ENCODE measurements around the gene CES3. TPM values are rescaled to one million over a fixed set of nuclear protein-coding genes. Genes with fewer than 3 reads are reported as not detected.

Gene CES3
- total and polyA plus RNA-seq, 4 donors = 0.19 to 28.3 (median 12.5) TPM

DNA sequence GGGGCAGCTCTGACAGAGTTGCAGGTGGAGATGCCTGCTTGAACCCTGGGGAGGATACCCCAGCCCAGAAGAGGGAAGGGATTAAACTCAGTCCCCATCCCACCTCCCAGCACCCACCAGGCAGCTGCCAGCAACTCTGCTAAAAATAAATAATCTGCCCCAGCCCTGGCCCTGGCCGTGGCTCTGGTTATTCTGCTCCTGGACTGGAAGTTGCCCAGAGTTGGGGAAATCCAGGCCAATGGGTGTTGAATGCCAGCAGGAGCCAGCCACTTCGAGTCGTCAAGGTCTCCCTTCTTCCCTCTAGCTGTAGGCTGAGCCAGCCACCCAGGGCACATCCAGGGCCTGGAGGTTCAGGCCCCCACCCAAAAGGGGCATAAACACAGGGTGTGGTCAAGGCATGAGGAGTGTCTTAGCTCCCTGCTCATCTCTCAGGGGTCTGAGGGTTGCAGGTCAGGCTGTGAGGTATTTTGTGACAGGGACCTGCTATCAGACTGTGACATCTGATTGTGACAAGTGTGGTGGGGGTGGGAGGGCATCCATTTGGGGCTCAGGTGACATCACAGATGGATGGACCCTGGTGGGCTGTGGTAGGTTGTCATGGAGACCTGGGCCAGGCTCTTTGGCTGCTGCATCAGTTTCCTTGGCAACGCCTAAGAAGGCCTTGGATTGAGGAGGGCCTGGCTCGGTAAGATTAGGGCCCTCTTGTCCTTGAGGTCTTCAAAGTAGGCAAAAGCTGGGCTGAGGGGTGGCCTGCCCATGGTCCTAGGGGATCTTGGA is 34.7 kb upstream of the CES3 start (continued):
- TF ChIP-seq YY1 (IDR thresholded peaks at IDR 0.05) (no peak), GABPA (IDR thresholded peaks at IDR 0.05 in 1 of 2, conservative IDR thresholded peaks at IDR 0.05 in 1 of 2) (no peak), FOXA1 (IDR thresholded peaks at IDR 0.05) (no peak), JUND (IDR thresholded peaks at IDR 0.05) (no peak)
- TF ChIP-seq, protein P1, sequence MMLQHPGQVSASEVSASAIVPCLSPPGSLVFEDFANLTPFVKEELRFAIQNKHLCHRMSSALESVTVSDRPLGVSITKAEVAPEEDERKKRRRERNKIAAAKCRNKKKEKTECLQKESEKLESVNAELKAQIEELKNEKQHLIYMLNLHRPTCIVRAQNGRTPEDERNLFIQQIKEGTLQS (IDR thresholded peaks at IDR 0.05) = no peak

DNA sequence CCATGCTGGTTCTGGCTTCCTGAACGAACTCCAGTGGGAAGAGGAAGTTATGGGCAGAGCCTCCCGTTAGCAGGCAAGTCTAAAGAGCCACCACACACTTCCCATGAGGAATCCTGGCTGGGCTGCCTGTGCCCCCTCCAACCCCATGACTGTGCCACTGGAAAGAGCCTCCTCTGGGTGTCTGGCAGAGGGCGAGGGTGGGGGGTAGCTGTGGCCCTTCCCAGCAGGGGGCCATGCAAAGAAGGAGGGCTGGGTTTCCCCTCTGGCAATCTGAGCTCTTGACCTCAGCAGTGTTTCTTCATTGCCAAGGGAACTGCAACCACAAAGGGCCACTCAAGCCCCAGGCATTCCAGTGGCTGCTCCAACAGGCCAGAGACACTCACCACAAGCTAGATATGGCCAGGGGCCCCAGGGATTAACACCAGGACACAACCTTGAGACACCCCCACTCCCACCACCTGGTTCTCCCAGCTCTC is 34.1 kb upstream of the CES3 start:
- H3K4me1 ChIP-seq (ENCODE audit: control insufficient read depth in 4 of 4, insufficient read depth in 4 of 4, low read length in 3 of 4) = peaks cover 2 to 15% (median 8%) of the 10 kb centered on the region in 4 donors
- H3K9me3 ChIP-seq (ENCODE audit: control insufficient read depth in 4 of 4, low read length in 3 of 4) = no peaks in the 10 kb centered on the region
- H3K36me3 ChIP-seq (ENCODE audit: control insufficient read depth in 4 of 4, insufficient read depth in 3 of 4, low read depth in 1 of 4, low read length in 3 of 4) = no peaks in the 10 kb centered on the region
- no peak overlapping the region for H3K27ac ChIP-seq (ENCODE audit: low read depth in 1 of 2, low read length in 2 of 2)
- H3K27me3 ChIP-seq (ENCODE audit: control insufficient read depth in 4 of 4, insufficient read depth in 4 of 4, low read length in 3 of 4) = no peaks in the 10 kb centered on the region
- H3K9ac ChIP-seq (ENCODE audit: low read depth in 1 of 2, low read length in 2 of 2) = no peak overlapping the region
- H3K4me3 ChIP-seq (ENCODE audit: low read depth in 1 of 3, low read length in 3 of 3) = no peak overlapping the region
- 69% methylated on average over 3 of the region's 3 CpGs for WGBS
- DNase-seq (ENCODE audit: low spot score) = no peak
- TF ChIP-seq HNF4A (conservative IDR thresholded peaks at IDR 0.05) (no peak), EGR1 (IDR thresholded peaks at IDR 0.05; ENCODE audit: low read depth in 2 of 2) (no peak), SP1 (IDR thresholded peaks at IDR 0.05) (no peak), CTCF (IDR thresholded peaks at IDR 0.05; ENCODE audit: low read depth, low read length, missing input control) (no peak), GABPA (IDR thresholded peaks at IDR 0.05 in 1 of 2, conservative IDR thresholded peaks at IDR 0.05 in 1 of 2) (no peak), FOXA1 (IDR thresholded peaks at IDR 0.05) (no peak), TAF1 (conservative IDR thresholded peaks at IDR 0.05) (no peak), NR2F2 (IDR thresholded peaks at IDR 0.05) (no peak), RAD21 (IDR thresholded peaks at IDR 0.05) (no peak), RXRA (IDR thresholded peaks at IDR 0.05) (no peak), ZBTB33 (IDR thresholded peaks at IDR 0.05) (no peak), FOXA2 (IDR thresholded peaks at IDR 0.05) (no peak), JUND (IDR thresholded peaks at IDR 0.05) (no peak), HNF4G (IDR thresholded peaks at IDR 0.05) (no peak), YY1 (IDR thresholded peaks at IDR 0.05) (no peak)
- TF ChIP-seq, protein P2, sequence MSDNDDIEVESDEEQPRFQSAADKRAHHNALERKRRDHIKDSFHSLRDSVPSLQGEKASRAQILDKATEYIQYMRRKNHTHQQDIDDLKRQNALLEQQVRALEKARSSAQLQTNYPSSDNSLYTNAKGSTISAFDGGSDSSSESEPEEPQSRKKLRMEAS (IDR thresholded peaks at IDR 0.05) = no peak
- TF ChIP-seq, protein P3, sequence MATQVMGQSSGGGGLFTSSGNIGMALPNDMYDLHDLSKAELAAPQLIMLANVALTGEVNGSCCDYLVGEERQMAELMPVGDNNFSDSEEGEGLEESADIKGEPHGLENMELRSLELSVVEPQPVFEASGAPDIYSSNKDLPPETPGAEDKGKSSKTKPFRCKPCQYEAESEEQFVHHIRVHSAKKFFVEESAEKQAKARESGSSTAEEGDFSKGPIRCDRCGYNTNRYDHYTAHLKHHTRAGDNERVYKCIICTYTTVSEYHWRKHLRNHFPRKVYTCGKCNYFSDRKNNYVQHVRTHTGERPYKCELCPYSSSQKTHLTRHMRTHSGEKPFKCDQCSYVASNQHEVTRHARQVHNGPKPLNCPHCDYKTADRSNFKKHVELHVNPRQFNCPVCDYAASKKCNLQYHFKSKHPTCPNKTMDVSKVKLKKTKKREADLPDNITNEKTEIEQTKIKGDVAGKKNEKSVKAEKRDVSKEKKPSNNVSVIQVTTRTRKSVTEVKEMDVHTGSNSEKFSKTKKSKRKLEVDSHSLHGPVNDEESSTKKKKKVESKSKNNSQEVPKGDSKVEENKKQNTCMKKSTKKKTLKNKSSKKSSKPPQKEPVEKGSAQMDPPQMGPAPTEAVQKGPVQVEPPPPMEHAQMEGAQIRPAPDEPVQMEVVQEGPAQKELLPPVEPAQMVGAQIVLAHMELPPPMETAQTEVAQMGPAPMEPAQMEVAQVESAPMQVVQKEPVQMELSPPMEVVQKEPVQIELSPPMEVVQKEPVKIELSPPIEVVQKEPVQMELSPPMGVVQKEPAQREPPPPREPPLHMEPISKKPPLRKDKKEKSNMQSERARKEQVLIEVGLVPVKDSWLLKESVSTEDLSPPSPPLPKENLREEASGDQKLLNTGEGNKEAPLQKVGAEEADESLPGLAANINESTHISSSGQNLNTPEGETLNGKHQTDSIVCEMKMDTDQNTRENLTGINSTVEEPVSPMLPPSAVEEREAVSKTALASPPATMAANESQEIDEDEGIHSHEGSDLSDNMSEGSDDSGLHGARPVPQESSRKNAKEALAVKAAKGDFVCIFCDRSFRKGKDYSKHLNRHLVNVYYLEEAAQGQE (IDR thresholded peaks at IDR 0.05) = no peak
- TF ChIP-seq, protein P1 (IDR thresholded peaks at IDR 0.05) = no peak
